Measurements from ENCODE around the gene DYSF. TPM values are rescaled to one million over a fixed set of nuclear protein-coding genes. Genes with fewer than 3 reads are reported as not detected.

The DYSF gene
- polyA plus RNA-seq, 1 of the 3 experiments (the other 2 are of a cell fraction) = 0.10 TPM

- TF ChIP-seq RXRA (IDR thresholded peaks at IDR 0.05; ENCODE audit: borderline replicate concordance, low read depth) (no peak), FOXJ3 (CRISPR knock-in tag; IDR thresholded peaks at IDR 0.05) (no peak), USF1 (IDR thresholded peaks at IDR 0.05; ENCODE audit: borderline replicate concordance, low read depth) (no peak), JUND (IDR thresholded peaks at IDR 0.05) (no peak), GABPA (IDR thresholded peaks at IDR 0.05; ENCODE audit: low read depth) (no peak), EZH2phosphoT487 (IDR thresholded peaks at IDR 0.05; ENCODE audit: borderline replicate concordance, low read depth) (no peak), MAX (IDR thresholded peaks at IDR 0.05; ENCODE audit: low read depth) (no peak), GATA2 (CRISPR knock-in tag; IDR thresholded peaks at IDR 0.05) (no peak), NRF1 (IDR thresholded peaks at IDR 0.05; ENCODE audit: low read depth, low read length) (no peak)
Measured at GRCh38 chr2:71482055-71482454, 28.7 kb downstream of the DYSF start (continued).

- H3K4me2 ChIP-seq = no peak overlapping the region
- no peaks in the 10 kb centered on the region for H4K20me1 ChIP-seq (ENCODE audit: insufficient read depth)
- no peak overlapping the region for H2AFZ ChIP-seq (ENCODE audit: low read depth)
- no peak for DNase-seq
- no peaks in the 10 kb centered on the region for H3F3A ChIP-seq (replicated peaks; ENCODE audit: insufficient read depth)
- H3K79me2 ChIP-seq (ENCODE audit: insufficient read depth) = no peaks in the 10 kb centered on the region
- no peaks in the 10 kb centered on the region for H3K9me2 ChIP-seq
- H3K4me3 ChIP-seq (ENCODE audit: low read depth in 2 of 2, low read length in 1 of 2) = no peak overlapping the region
- no peaks in the 10 kb centered on the region for H3K36me3 ChIP-seq (replicated peaks in 1 of 2; ENCODE audit: control insufficient read depth in 1 of 2, insufficient read depth in 2 of 2, low read length in 1 of 2)
- TF ChIP-seq PBX3 (IDR thresholded peaks at IDR 0.05) = no peak
- POLR2A ChIA-PET = no interaction called here
- no peak overlapping the region for H3K9ac ChIP-seq
- no peaks in the 10 kb centered on the region for H3K9me3 ChIP-seq
- H3K4me1 ChIP-seq (ENCODE audit: control insufficient read depth in 1 of 2, insufficient read depth in 2 of 2, low read depth in 1 of 2, low read length in 1 of 2) = no peaks in the 10 kb centered on the region; a peak in 1 of 4 replicates
- H3K27ac ChIP-seq (ENCODE audit: low read depth in 2 of 2, low read length in 1 of 2) = no peak overlapping the region
- H3K27me3 ChIP-seq (ENCODE audit: insufficient read depth) = peaks cover 6% of the 10 kb centered on the region; the same call in 1 of the 2 replicates
- CTCF ChIA-PET = interaction anchor here (1.5 kb wide), 1 partner anchor 16 kb away, joined by 3 read pairs; no protein-coding TSS in a partner anchor
- 75% methylated on average over 9 of the region's 10 CpGs for WGBS (ENCODE audit: low lambda C conversion rate)
Measured at GRCh38 chr2:71483246-71483645, 29.9 kb downstream of the DYSF start.

- POLR2A ChIA-PET = no interaction called here
- Histone ChIP-seq H3K4me2 (no peak overlapping the region), H3K9ac (no peak overlapping the region), H3K4me3 (ENCODE audit: low read depth in 2 of 2, low read length in 1 of 2) (no peak overlapping the region), H2AFZ (ENCODE audit: low read depth) (no peak overlapping the region), H3K9me2 (no peaks in the 10 kb centered on the region), H3K79me2 (ENCODE audit: insufficient read depth) (no peaks in the 10 kb centered on the region), H3F3A (replicated peaks; ENCODE audit: insufficient read depth) (no peaks in the 10 kb centered on the region), H3K27me3 (ENCODE audit: insufficient read depth) (peaks cover 3% of the 10 kb centered on the region; the same call in 1 of the 2 replicates), H3K4me1 (ENCODE audit: control insufficient read depth in 1 of 2, insufficient read depth in 2 of 2, low read depth in 1 of 2, low read length in 1 of 2) (no peaks in the 10 kb centered on the region; a peak in 1 of 4 replicates), H3K36me3 (replicated peaks in 1 of 2; ENCODE audit: control insufficient read depth in 1 of 2, insufficient read depth in 2 of 2, low read length in 1 of 2) (no peaks in the 10 kb centered on the region), H4K20me1 (ENCODE audit: insufficient read depth) (no peaks in the 10 kb centered on the region), H3K27ac (ENCODE audit: low read depth in 2 of 2, low read length in 1 of 2) (no peak overlapping the region), H3K9me3 (no peaks in the 10 kb centered on the region)
- CTCF ChIA-PET = no interaction called here
- WGBS (ENCODE audit: low lambda C conversion rate) = 68% methylated on average over 2 of the region's 2 CpGs
- DNase-seq = no peak
- TF ChIP-seq ZBTB33 (IDR thresholded peaks at IDR 0.05; ENCODE audit: borderline replicate concordance, low read depth) = no peak
- no peak for TF ChIP-seq YY1 (IDR thresholded peaks at IDR 0.05; ENCODE audit: low read depth)
- TF ChIP-seq MAX (IDR thresholded peaks at IDR 0.05; ENCODE audit: low read depth) = no peak
- TF ChIP-seq REST (IDR thresholded peaks at IDR 0.05; ENCODE audit: low read depth, low read length) = no peak
- no peak for TF ChIP-seq TAF1 (IDR thresholded peaks at IDR 0.05; ENCODE audit: borderline replicate concordance, low read depth, low read length)
- no peak for TF ChIP-seq CHD2 (IDR thresholded peaks at IDR 0.05; ENCODE audit: low read length, partially characterized antibody)
- TF ChIP-seq PBX3 (IDR thresholded peaks at IDR 0.05) = no peak
- TF ChIP-seq MEF2A (IDR thresholded peaks at IDR 0.05; ENCODE audit: borderline replicate concordance, low read depth) = no peak
- TF ChIP-seq FOSL2 (IDR thresholded peaks at IDR 0.05; ENCODE audit: borderline replicate concordance, low read depth) = no peak
Measured at GRCh38 chr2:71484354-71484753, 31.0 kb downstream of the DYSF start.
